Panc1 (cell line): ENCODE results near the gene SLC26A11. TPM values are rescaled to one million over a fixed set of nuclear protein-coding genes. Genes with fewer than 3 reads are reported as not detected.

Experiments used
- ATAC-seq: fragments of 200-7000 bp; cut with Tn5 transposase; 2 replicates; pipeline ENCODE4 v1.9.1; 2020; ENCODE audit warnings: mild to moderate bottlenecking, moderate library complexity
- BruUV-seq: library from RNA; stranded (reverse); fragments of 400-500 nt; replicated peaks from 2 replicates; lab custom pipeline; 2021; lab: Mats Ljungman, UMichigan
- CTCF ChIA-PET: fragments of 300-600 bp; sonication (Branson Sonifier 250); formaldehyde crosslinking; loops from one replicate; lab custom pipeline; 2022; ENCODE audit warnings: antibody characterized with exemption; lab: Charles Lee
- POLR2A ChIA-PET: fragments of 300-600 bp; sonication (Branson Sonifier 250); formaldehyde crosslinking; loops from one replicate; lab custom pipeline; 2022; ENCODE audit warnings: antibody characterized with exemption; lab: Charles Lee
- DNase-seq: peaks from one replicate; pipeline ENCODE4 v3.0.0-alpha.2; 2010; ENCODE audit warnings: low read depth, low spot score
- H3K27ac ChIP-seq: 2 replicates; pipeline ENCODE4 v1.5.1; 2011; ENCODE audit warnings: mild to moderate bottlenecking, low read length, inconsistent platforms
- H3K27me3 ChIP-seq: fragments of 200-500 bp; sonication (Bioruptor generic); 2 replicates; pipeline ENCODE4 v1.6.0; 2014; ENCODE audit warnings: low read length, inconsistent platforms; ENCODE audit not compliant: control insufficient read depth, insufficient read depth
- H3K36me3 ChIP-seq: fragments of 200-500 bp; sonication (Bioruptor generic); 2 replicates; pipeline ENCODE4 v1.5.1; 2014; ENCODE audit warnings: inconsistent platforms, mild to moderate bottlenecking, low read length, moderate library complexity; ENCODE audit not compliant: control insufficient read depth, insufficient read depth
- H3K4me1 ChIP-seq: 2 replicates; pipeline ENCODE4 v1.5.1; 2011; ENCODE audit warnings: inconsistent platforms, mild to moderate bottlenecking, low read length, moderate library complexity; ENCODE audit not compliant: control insufficient read depth, insufficient read depth
- H3K4me3 ChIP-seq, 2 experiments: 2 replicates each; pipeline ENCODE4 v1.5.1; 2011 to 2012; ENCODE audit warnings: low read depth in 2 of 2, low read length in 2 of 2, mild to moderate bottlenecking in 2 of 2, inconsistent platforms in 1 of 2, moderate library complexity in 1 of 2
- H3K9me3 ChIP-seq: fragments of 200-500 bp; sonication (Bioruptor generic); 2 replicates; pipeline ENCODE4 v1.5.1; 2014; ENCODE audit warnings: low read depth, mild to moderate bottlenecking, inconsistent platforms, low read length, moderate library complexity; ENCODE audit not compliant: control insufficient read depth, insufficient read depth
- POLR2AphosphoS5 ChIP-seq: IDR thresholded peaks from 2 replicates; pipeline ENCODE4 v1.6.1; 2012; ENCODE audit warnings: mild to moderate bottlenecking, low read depth, low read length, moderate library complexity
- SIN3A ChIP-seq: IDR thresholded peaks from 2 replicates; pipeline ENCODE4 v1.6.1; 2012; ENCODE audit warnings: low read depth, mild to moderate bottlenecking, low read length, moderate library complexity, borderline replicate concordance; ENCODE audit not compliant: insufficient read depth
- TCF7L2 ChIP-seq: IDR thresholded peaks from 2 replicates; pipeline ENCODE4 v1.6.1; 2011; ENCODE audit warnings: mild to moderate bottlenecking, low read depth, low read length, inconsistent platforms
- in situ Hi-C: cut with HindIII; loops from 2 replicates; pipeline ENCODE4 v1.10.0; 2016; ENCODE audit warnings: low sequenced_read_pairs, low pct_unique_long_range_greater_than_20kb
- intact Hi-C: fragments of 100-400 bp; cut with micrococcal nuclease; formaldehyde crosslinking; loops from one replicate; pipeline ENCODE4 v1.10.0; 2022; ENCODE audit not compliant: unreplicated experiment
- total RNA-seq: library from RNA; stranded (reverse); gene quantifications from one replicate; pipeline ENCODE4 v1.2.1, GENCODE V29; 2021; ENCODE audit not compliant: unreplicated experiment
- TF ChIP-seq, protein P1 (sequence below), 2 experiments: IDR thresholded peaks; 2 replicates each; pipeline ENCODE4 v1.6.1; 2011 to 2012; ENCODE audit warnings: low read depth in 2 of 2, control low read depth in 1 of 2, low read length in 1 of 2, mild to moderate bottlenecking in 1 of 2, moderate library complexity in 1 of 2; ENCODE audit not compliant: insufficient read depth in 1 of 2
- TF ChIP-seq, protein P2 (sequence below): fragments of 450-650 bp; IDR thresholded peaks from 2 replicates; pipeline ENCODE4 v1.5.1; 2017; ENCODE audit warnings: mild to moderate bottlenecking

SLC26A11 gene
- total RNA-seq, 1 experiment from 2014 or later = 30.9 TPM

DNA sequence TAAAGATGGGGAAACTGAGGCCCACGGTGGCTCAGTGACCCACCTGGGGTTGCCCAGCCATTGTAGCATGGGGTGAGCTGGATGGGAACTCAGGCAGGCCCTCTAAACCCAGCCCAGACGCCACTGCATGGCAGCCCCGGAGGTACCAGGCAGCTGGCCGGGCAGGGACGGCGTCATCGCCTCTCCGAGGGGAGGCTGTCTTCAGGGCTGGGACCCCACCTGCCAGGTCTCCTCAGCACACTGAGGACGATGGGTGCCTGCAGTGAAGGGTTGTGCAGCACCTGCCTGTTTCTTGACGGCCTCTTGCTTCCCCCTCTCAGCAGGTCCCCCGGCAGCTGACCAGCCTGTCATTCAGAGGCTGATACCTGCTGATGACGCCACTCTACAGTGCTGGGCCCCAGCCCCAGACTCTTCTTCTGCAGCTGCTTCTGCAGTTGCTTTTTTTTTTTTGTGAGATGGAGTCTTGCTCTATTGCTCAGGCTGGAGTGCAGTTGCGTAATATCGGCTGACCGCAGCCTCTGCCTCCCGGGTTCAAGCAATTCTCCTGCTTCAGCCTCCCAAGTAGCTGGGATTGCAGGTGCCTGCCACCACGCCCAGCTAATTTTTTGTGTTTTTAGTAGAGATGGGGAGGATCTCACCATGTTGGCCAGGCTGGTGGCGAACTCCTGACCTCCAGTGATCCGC is 65.2 kb downstream of the SLC26A11 start:
- Histone ChIP-seq H3K4me1 (no peaks in the 10 kb centered on the region), H3K9me3 (no peaks in the 10 kb centered on the region), H3K27ac (no peak overlapping the region), H3K36me3 (peaks cover 3% of the 10 kb centered on the region; the same call in 1 of the 2 replicates), H3K4me3 (no peak overlapping the region), H3K27me3 (no peaks in the 10 kb centered on the region)
- in situ Hi-C loops (no loop called here), intact Hi-C loops (no loop called here)
- DNase-seq (no peak), ATAC-seq (no peak)
- TF ChIP-seq, protein P1, sequence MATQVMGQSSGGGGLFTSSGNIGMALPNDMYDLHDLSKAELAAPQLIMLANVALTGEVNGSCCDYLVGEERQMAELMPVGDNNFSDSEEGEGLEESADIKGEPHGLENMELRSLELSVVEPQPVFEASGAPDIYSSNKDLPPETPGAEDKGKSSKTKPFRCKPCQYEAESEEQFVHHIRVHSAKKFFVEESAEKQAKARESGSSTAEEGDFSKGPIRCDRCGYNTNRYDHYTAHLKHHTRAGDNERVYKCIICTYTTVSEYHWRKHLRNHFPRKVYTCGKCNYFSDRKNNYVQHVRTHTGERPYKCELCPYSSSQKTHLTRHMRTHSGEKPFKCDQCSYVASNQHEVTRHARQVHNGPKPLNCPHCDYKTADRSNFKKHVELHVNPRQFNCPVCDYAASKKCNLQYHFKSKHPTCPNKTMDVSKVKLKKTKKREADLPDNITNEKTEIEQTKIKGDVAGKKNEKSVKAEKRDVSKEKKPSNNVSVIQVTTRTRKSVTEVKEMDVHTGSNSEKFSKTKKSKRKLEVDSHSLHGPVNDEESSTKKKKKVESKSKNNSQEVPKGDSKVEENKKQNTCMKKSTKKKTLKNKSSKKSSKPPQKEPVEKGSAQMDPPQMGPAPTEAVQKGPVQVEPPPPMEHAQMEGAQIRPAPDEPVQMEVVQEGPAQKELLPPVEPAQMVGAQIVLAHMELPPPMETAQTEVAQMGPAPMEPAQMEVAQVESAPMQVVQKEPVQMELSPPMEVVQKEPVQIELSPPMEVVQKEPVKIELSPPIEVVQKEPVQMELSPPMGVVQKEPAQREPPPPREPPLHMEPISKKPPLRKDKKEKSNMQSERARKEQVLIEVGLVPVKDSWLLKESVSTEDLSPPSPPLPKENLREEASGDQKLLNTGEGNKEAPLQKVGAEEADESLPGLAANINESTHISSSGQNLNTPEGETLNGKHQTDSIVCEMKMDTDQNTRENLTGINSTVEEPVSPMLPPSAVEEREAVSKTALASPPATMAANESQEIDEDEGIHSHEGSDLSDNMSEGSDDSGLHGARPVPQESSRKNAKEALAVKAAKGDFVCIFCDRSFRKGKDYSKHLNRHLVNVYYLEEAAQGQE (IDR thresholded peaks at IDR 0.05; ENCODE audit: insufficient read depth in 1 of 2, low read depth in 2 of 2, low read length in 1 of 2) = no peak
- TF ChIP-seq TCF7L2 (no peak), POLR2AphosphoS5 (no peak), SIN3A (no peak)
- TF ChIP-seq, protein P2, sequence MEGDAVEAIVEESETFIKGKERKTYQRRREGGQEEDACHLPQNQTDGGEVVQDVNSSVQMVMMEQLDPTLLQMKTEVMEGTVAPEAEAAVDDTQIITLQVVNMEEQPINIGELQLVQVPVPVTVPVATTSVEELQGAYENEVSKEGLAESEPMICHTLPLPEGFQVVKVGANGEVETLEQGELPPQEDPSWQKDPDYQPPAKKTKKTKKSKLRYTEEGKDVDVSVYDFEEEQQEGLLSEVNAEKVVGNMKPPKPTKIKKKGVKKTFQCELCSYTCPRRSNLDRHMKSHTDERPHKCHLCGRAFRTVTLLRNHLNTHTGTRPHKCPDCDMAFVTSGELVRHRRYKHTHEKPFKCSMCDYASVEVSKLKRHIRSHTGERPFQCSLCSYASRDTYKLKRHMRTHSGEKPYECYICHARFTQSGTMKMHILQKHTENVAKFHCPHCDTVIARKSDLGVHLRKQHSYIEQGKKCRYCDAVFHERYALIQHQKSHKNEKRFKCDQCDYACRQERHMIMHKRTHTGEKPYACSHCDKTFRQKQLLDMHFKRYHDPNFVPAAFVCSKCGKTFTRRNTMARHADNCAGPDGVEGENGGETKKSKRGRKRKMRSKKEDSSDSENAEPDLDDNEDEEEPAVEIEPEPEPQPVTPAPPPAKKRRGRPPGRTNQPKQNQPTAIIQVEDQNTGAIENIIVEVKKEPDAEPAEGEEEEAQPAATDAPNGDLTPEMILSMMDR = no peak
- BruUV-seq = no TSS peak
- ChIA-PET CTCF (no interaction called here), POLR2A (no interaction called here)

DNA sequence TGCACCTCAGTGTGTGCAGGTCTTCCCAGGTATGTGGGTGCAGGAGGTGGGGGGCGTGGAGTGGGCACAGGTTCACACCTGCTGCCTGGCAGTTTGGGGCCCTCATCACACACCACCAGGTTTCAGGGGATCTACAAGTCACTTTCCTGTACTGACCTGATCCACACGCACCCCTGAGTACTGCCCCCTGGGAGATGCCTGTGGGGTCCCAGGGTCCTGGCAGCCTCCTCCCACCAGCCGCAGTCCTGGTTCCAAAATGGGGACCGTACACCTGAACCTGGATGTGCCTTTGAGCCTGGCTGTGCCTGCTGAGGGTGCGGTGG is 66.4 kb downstream of the SLC26A11 start:
- ChIA-PET POLR2A (no interaction called here), CTCF (no interaction called here)
- intact Hi-C loops = no loop called here

More for the DNA sequence above, 66.4 kb downstream of the SLC26A11 start:
- in situ Hi-C loops = no loop called here
- BruUV-seq = no TSS peak
- Histone ChIP-seq H3K36me3 (peaks cover 6% of the 10 kb centered on the region), H3K4me1 (no peaks in the 10 kb centered on the region), H3K27ac (peak overlapping the region; percentile 19; the same call in 1 of the 2 replicates), H3K27me3 (no peaks in the 10 kb centered on the region), H3K9me3 (no peaks in the 10 kb centered on the region), H3K4me3 (no peak overlapping the region)
- ATAC-seq (no peak), DNase-seq (no peak)
- TF ChIP-seq, protein P2 = no peak
- TF ChIP-seq SIN3A (no peak), POLR2AphosphoS5 (no peak), TCF7L2 (no peak)
- TF ChIP-seq, protein P1 (IDR thresholded peaks at IDR 0.05; ENCODE audit: insufficient read depth in 1 of 2, low read depth in 2 of 2, low read length in 1 of 2) = no peak
